ENCODE results near the gene PDE4C.

GRCh38 chr19:18253130-18253529 lies 26.9 kb upstream of the PDE4C start:
- TF ChIP-seq CTCF (IDR thresholded peaks at IDR 0.05): no peak
- TF ChIP-seq POLR2AphosphoS5 (IDR thresholded peaks at IDR 0.05): no peak
- no peak for TF ChIP-seq POLR2A (IDR thresholded peaks at IDR 0.05)

All from prostate gland (tissue), 2 donors.